Tibial artery (tissue), 4 donors: Measurements from ENCODE around the gene DCANP1.

Experiments
- DNase-seq, 2 donors: peaks; one replicate each; pipeline ENCODE4 v3.0.0-alpha.2; 2019
- H3K27ac ChIP-seq, 2 donors: fragments of 200-600 bp; sonication (generic) in 1 of 2; 1 replicate in 1 of 2; 2 replicates in 1 of 2; pipeline ENCODE4 v1.5.1; 2018 to 2019; ENCODE audit warnings: mild to moderate bottlenecking in 1 of 2
- H3K27me3 ChIP-seq, 2 donors: fragments of 200-600 bp; sonication (generic) in 1 of 2; one replicate each; pipeline versions ENCODE4 v1.5.1 to v1.6.0; 2016 to 2019
- H3K36me3 ChIP-seq, 3 donors: fragments of 200-600 bp; sonication (generic) in 2 of 3; one replicate each; pipeline ENCODE4 v1.5.1; 2016 to 2019; ENCODE audit warnings: mild to moderate bottlenecking in 2 of 3
- H3K4me1 ChIP-seq, 4 donors: fragments of 200-600 bp; sonication (generic) in 2 of 4; 1 replicate in 3 of 4; 2 replicates in 1 of 4; pipeline ENCODE4 v1.5.1; 2016 to 2019
- H3K4me3 ChIP-seq, 2 donors: fragments of 200-600 bp; sonication (generic) in 1 of 2; 1 replicate in 1 of 2; 2 replicates in 1 of 2; pipeline ENCODE4 v1.5.1; 2018 to 2019; ENCODE audit warnings: mild to moderate bottlenecking in 2 of 2
- H3K9me3 ChIP-seq, 3 donors: fragments of 200-600 bp; sonication (generic) in 1 of 3; one replicate each; pipeline ENCODE4 v1.5.1; 2016 to 2019
- CTCF ChIP-seq, 2 experiments: fragments of 200-600 bp in 1 of 2; fragments of 450-650 bp in 1 of 2; IDR thresholded peaks; one replicate each; pipeline ENCODE4 v1.5.1; 2017 to 2019; ENCODE audit warnings: antibody characterized with exemption in 2 of 2, mild to moderate bottlenecking in 1 of 2, moderate library complexity in 1 of 2
- intact Hi-C: fragments of 100-400 bp; cut with DNase I; formaldehyde crosslinking; loops from one replicate; pipeline ENCODE4 v1.15.0; 2023; ENCODE audit warnings: low total_unique reads

The DCANP1 gene

DNA sequence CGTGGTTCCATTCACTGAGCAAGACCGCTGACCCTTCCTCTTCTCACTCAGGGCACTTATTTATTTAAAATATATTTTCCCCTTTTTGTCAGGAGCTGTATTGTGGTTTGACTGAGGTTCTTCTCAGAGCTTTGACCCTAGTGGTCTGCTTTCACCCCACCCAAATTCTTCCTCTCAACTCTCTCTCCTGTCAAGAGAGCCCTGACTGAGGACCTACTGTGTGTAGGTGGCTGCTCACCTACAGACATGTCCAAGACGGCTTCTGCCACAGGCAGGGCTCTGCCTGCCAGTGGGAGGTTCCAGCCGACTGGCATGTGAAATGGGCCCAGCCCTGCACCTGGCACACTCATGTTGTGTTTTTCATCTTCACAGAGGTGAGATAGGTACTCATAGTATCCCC, 5.2 kb downstream of the DCANP1 start:
- Histone ChIP-seq H3K4me1 (peaks cover 0 to 9% (median 2%) of the 10 kb centered on the region in 4 donors), H3K27ac (no peak overlapping the region)
- no peak for TF ChIP-seq CTCF (IDR thresholded peaks at IDR 0.05)

DNA sequence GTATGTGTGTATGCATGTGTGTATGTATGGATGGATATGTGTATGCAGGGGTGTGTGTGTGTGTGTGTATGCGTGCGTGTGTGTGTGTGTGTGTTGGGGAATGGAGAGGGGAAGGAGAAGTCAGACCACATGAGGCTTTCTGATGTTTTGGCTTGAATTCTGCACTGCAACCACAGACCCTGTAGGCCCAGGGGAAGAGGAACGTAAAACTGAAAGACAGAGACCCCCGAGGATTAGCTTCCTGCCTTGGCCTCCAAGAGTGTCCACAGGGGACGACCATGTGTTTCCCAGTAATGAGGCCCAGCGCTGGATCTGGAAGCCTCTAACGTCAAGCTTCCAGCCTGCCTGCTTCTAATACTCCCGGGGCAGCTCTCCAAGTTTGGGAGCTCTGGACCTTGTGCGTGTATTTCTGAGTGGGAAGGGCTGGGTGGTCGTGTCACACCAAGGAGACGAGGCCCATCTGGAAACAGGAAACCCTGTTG, 5.8 kb downstream of the DCANP1 start:
- DNase-seq: no peak
- no peak for TF ChIP-seq CTCF (IDR thresholded peaks at IDR 0.05)
- H3K4me1 ChIP-seq: peaks cover 0 to 9% (median 2%) of the 10 kb centered on the region in 4 donors

More for the DNA sequence above, 5.2 kb downstream of the DCANP1 start:
- Histone ChIP-seq H3K27me3 (peaks cover 0 to 5% of the 10 kb centered on the region in 2 donors), H3K36me3 (no peaks in the 10 kb centered on the region), H3K4me3 (no peak overlapping the region), H3K9me3 (no peaks in the 10 kb centered on the region)
- DNase-seq: no peak
- intact Hi-C loops: no loop called here

GRCh38 chr5:135440916-135441315, 6.2 kb downstream of the DCANP1 start:
- Histone ChIP-seq H3K4me1 (peaks cover 0 to 9% (median 2%) of the 10 kb centered on the region in 4 donors), H3K4me3 (no peak overlapping the region), H3K27ac (no peak overlapping the region), H3K9me3 (no peaks in the 10 kb centered on the region), H3K36me3 (no peaks in the 10 kb centered on the region), H3K27me3 (peaks cover 0 to 9% of the 10 kb centered on the region in 2 donors)
- DNase-seq: no peak
- intact Hi-C loops: no loop called here
- no peak for TF ChIP-seq CTCF (IDR thresholded peaks at IDR 0.05)

More for the DNA sequence above, 5.8 kb downstream of the DCANP1 start:
- no peaks in the 10 kb centered on the region for H3K36me3 ChIP-seq
- H3K27me3 ChIP-seq: peaks cover 0 to 7% of the 10 kb centered on the region in 2 donors
- no peaks in the 10 kb centered on the region for H3K9me3 ChIP-seq
- intact Hi-C loops: no loop called here
- H3K4me3 ChIP-seq: no peak overlapping the region
- no peak overlapping the region for H3K27ac ChIP-seq

- Histone ChIP-seq H3K36me3 (no peaks in the 10 kb centered on the region), H3K9me3 (no peaks in the 10 kb centered on the region), H3K4me3 (no peak overlapping the region), H3K4me1 (peaks cover 0 to 9% (median 2%) of the 10 kb centered on the region in 4 donors), H3K27me3 (peaks cover 0 to 22% of the 10 kb centered on the region in 2 donors), H3K27ac (no peak overlapping the region)
- intact Hi-C loops: no loop called here
- no peak for TF ChIP-seq CTCF (IDR thresholded peaks at IDR 0.05)
- DNase-seq: no peak
Measured at GRCh38 chr5:135439231-135440205, 7.6 kb downstream of the DCANP1 start.

DNA sequence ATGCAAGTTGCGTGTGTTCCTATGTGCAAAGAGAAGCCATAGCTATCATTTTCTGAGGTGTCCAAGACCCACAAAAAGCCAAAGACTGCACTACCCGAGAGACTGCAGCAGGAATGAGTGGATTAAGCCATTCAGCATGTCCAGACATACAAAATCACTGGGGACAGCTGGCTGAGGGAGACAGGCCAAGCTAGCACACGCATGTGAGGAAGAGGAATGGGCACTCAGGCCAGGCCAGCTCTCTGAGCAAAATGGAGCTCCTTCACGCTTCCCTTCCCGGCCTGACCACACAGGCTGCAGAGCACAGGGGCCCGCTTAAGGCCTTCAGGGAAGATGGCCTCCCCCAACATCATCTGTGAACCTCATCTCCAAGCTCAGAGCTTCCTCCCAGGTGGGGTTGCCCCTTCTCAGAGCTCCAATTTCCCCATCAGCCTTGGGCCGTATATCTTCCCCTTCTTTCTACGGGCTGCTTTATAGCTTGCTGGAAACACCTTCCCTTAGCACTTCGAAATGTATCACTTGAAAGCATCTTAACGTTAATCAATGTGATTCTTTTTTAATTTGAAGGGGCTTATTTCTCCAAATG, 8.4 kb downstream of the DCANP1 start:
- Histone ChIP-seq H3K27me3 (peaks cover 0 to 24% of the 10 kb centered on the region in 2 donors), H3K36me3 (no peaks in the 10 kb centered on the region), H3K4me3 (no peak overlapping the region), H3K27ac (no peak overlapping the region), H3K4me1 (peaks cover 0 to 9% (median 2%) of the 10 kb centered on the region in 4 donors), H3K9me3 (no peaks in the 10 kb centered on the region)
- intact Hi-C loops: no loop called here
- no peak for DNase-seq
- TF ChIP-seq CTCF (IDR thresholded peaks at IDR 0.05): no peak
